Peyer's patch (tissue), 4 donors: Measurements from ENCODE around the gene REEP6. TPM values are rescaled to one million over a fixed set of nuclear protein-coding genes. Genes with fewer than 3 reads are reported as not detected.

Experiments used
- DNase-seq, 3 donors: peaks; one replicate each; pipeline ENCODE4 v3.0.0-alpha.2; 2017 to 2019
- H3K27ac ChIP-seq, 4 donors: fragments of 200-600 bp; sonication (generic); one replicate each; pipeline ENCODE4 v1.5.1; 2016 to 2019
- H3K27me3 ChIP-seq, 2 donors: fragments of 200-600 bp; sonication (generic); one replicate each; pipeline ENCODE4 v1.5.1; 2019
- H3K36me3 ChIP-seq, 3 donors: fragments of 200-600 bp; sonication (generic); one replicate each; pipeline ENCODE4 v1.5.1; 2016 to 2019
- H3K4me1 ChIP-seq, 4 donors: fragments of 200-600 bp; sonication (generic); one replicate each; pipeline ENCODE4 v1.5.1; 2016 to 2019
- H3K4me3 ChIP-seq, 4 donors: fragments of 200-600 bp; sonication (generic); 1 replicate in 3 of 4; 2 replicates in 1 of 4; pipeline ENCODE4 v1.5.1; 2016 to 2019; ENCODE audit warnings: mild to moderate bottlenecking in 1 of 4
- H3K9me3 ChIP-seq, 4 donors: fragments of 200-600 bp; sonication (generic); one replicate each; pipeline ENCODE4 v1.5.1; 2016 to 2019; ENCODE audit warnings: mild to moderate bottlenecking in 1 of 4
- POLR2A ChIP-seq, 2 donors: fragments of 450-650 bp; IDR thresholded peaks; one replicate each; pipeline ENCODE4 v1.5.1; 2017; ENCODE audit warnings: antibody characterized with exemption in 2 of 2, mild to moderate bottlenecking in 2 of 2, moderate library complexity in 2 of 2
- total RNA-seq, 4 donors: library from RNA; depleted of rRNA; stranded (reverse); fragments of >200 nt; gene quantifications; one replicate each; pipeline ENCODE4 v1.1.0, GENCODE V29; 2016
- TF ChIP-seq, protein P1 (sequence below), 6 experiments: fragments of 450-650 bp in 4 of 6; fragments of 200-600 bp in 2 of 6; sonication (generic) in 1 of 6; IDR thresholded peaks; one replicate each; pipeline ENCODE4 v1.5.1; 2017 to 2019; ENCODE audit warnings: antibody characterized with exemption in 6 of 6, mild to moderate bottlenecking in 3 of 6, moderate library complexity in 1 of 6

Gene REEP6
- total RNA-seq, 4 donors from 2014 or later: 7.4 to 167 (median 162) TPM

DNA sequence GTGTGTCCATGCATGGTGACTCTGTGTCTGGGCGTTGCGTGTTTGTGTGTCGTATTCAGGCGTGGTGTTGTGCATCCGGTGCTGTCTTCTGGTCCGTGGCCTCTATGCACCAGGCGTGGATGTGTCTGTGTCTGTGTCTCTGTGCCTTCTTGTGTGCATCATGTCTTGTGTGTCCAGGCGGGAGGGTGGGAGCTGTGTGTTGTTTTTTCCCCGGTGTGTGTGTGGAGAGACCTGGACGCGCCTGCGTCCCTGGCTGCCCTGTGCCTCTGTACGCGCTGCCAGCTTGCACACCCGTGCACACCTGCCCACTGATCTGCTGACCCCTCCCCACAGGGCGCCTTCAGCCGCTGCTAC, 34.0 kb downstream of the REEP6 start:
- Histone ChIP-seq H3K36me3 (no peaks in the 10 kb centered on the region), H3K27me3 (peaks cover 0 to 28% of the 10 kb centered on the region in 2 donors), H3K9me3 (no peaks in the 10 kb centered on the region), H3K27ac (no peak overlapping the region), H3K4me3 (no peak overlapping the region), H3K4me1 (peaks cover 0 to 7% (median 3%) of the 10 kb centered on the region in 4 donors)
- TF ChIP-seq, protein P1, sequence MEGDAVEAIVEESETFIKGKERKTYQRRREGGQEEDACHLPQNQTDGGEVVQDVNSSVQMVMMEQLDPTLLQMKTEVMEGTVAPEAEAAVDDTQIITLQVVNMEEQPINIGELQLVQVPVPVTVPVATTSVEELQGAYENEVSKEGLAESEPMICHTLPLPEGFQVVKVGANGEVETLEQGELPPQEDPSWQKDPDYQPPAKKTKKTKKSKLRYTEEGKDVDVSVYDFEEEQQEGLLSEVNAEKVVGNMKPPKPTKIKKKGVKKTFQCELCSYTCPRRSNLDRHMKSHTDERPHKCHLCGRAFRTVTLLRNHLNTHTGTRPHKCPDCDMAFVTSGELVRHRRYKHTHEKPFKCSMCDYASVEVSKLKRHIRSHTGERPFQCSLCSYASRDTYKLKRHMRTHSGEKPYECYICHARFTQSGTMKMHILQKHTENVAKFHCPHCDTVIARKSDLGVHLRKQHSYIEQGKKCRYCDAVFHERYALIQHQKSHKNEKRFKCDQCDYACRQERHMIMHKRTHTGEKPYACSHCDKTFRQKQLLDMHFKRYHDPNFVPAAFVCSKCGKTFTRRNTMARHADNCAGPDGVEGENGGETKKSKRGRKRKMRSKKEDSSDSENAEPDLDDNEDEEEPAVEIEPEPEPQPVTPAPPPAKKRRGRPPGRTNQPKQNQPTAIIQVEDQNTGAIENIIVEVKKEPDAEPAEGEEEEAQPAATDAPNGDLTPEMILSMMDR (IDR thresholded peaks at IDR 0.05): no peak
- no peak for DNase-seq

DNA sequence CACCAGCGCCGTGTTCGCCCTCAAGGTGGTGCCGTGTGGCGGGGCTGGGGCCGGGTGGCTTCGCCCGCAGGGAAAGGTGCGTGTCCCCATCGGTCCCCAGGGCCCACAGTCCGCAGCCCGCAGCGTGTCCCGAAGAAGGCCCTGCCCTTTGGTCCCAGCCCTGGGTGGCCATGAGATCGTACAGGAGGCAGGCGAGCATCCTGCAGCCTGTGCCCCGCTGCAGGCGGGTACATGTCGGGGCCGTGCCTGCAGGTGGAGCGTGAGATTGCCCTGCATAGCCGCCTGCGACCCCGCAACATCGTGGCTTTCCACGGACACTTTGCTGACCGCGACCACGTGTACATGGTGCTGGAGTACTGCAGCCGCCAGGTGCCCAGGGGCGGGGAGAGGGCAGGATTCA, 34.4 kb downstream of the REEP6 start:
- no peak for DNase-seq
- Histone ChIP-seq H3K4me1 (peaks cover 0 to 7% (median 3%) of the 10 kb centered on the region in 4 donors), H3K27ac (no peak overlapping the region), H3K36me3 (no peaks in the 10 kb centered on the region), H3K27me3 (peaks cover 0 to 28% of the 10 kb centered on the region in 2 donors), H3K4me3 (no peak overlapping the region), H3K9me3 (no peaks in the 10 kb centered on the region)
- TF ChIP-seq, protein P1 (IDR thresholded peaks at IDR 0.05): no peak
- TF ChIP-seq POLR2A (IDR thresholded peaks at IDR 0.05): no peak

DNA sequence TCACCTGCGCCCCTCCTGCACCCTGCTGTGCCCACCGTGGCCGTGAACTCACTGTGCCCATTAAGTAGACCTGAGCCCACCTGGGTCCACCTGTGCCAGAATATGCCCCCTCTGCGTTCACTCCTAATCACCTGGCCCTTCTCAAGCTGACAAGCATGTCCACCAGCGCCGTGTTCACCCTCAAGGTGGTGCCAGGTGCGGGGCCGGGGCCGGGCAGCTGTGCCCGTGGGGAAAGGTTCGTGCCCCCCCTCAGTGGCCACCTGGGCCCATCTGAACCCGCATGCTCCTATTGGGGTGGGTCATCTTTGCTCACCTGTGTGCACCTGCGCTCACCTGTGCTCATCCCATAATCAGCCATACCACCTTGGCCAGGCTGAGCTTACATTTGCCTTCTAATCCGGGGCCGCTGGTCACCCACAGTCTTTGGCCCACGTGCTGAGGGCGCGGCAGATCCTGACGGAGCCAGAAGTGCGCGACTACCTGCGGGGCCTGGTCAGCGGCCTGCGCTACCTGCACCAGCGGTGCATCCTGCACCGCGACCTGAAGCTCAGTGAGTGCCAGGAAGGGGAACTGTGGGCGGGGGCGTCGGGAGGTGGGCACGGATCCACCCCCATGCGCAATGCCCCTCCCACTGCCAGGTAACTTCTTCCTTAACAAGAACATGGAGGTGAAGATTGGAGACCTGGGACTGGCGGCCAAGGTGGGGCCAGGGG, 35.2 kb downstream of the REEP6 start:
- TF ChIP-seq, protein P1 (IDR thresholded peaks at IDR 0.05): no peak
- TF ChIP-seq POLR2A (IDR thresholded peaks at IDR 0.05): no peak
- Histone ChIP-seq H3K27me3 (peaks cover 0 to 28% of the 10 kb centered on the region in 2 donors), H3K9me3 (no peaks in the 10 kb centered on the region), H3K27ac (no peak overlapping the region), H3K4me1 (peaks cover 0 to 7% (median 3%) of the 10 kb centered on the region in 4 donors), H3K4me3 (no peak overlapping the region), H3K36me3 (no peaks in the 10 kb centered on the region)
- DNase-seq: no peak

DNA sequence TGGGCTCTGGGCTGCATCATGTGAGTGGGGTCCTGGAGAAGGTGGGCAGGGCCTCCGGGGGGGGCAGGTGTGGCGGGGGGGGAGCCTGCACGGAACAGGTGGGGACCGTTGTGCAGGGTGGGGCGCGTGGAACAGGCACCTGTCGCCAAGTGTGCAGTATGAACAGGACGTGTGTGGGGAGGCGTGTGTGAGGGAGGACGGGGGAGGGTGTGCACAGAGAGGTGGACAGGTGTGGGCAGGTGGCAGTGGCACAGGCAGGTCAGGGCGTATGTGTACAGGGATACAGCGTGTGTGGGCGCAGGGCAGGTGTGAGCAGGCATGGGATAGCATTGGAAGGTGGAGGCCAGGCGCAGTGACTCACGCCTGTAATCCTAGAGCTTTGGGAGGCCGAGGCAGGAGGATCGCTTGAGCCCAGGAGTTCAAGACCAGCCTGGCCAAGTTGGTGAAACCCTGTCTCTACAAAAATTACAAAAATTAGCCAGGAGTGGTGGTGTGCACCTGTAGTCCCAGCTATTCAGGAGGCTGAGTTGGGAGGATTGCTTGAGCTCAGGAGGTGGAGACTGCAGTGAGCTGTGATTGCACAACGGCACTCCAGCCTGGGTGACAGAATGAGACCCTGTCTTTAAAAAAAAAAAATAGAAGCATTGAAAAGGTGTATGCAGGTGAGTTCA, 36.1 kb downstream of the REEP6 start:
- no peak for DNase-seq
- Histone ChIP-seq H3K36me3 (no peaks in the 10 kb centered on the region), H3K9me3 (no peaks in the 10 kb centered on the region), H3K4me3 (no peak overlapping the region), H3K27ac (no peak overlapping the region), H3K27me3 (peaks cover 0 to 28% of the 10 kb centered on the region in 2 donors), H3K4me1 (peaks cover 0 to 7% (median 3%) of the 10 kb centered on the region in 4 donors)
- TF ChIP-seq POLR2A (IDR thresholded peaks at IDR 0.05): no peak
- TF ChIP-seq, protein P1 (IDR thresholded peaks at IDR 0.05): no peak

DNA sequence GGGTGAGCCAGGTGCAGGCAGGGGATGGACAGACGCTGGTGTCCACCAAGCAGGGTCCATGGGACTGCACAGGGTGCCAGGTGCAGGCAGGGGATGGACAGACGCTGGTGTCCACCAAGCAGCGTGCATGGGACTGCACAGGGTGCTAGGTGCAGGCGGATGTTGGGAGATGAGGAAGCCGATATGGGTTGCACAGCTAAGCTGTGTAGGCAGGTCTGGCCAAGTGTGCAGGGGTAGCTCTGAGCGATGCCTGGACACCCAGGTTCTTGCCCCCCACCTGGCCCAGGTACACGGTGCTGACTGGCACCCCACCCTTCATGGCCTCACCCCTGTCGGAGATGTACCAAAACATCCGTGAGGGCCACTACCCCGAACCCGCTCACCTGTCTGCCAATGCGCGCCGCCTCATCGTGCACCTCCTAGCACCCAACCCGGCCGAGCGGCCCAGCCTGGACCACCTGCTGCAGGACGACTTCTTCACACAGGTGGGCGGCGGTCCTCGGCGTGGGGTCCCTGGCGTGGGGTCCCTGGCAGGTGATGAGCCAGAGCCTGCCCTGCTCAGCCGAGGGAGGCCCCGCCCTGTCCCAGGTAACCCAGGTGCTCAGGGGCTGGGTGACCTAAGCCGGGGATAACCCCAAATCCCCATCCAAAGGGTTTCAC, 36.8 kb downstream of the REEP6 start:
- TF ChIP-seq, protein P1 (IDR thresholded peaks at IDR 0.05): no peak
- TF ChIP-seq POLR2A (IDR thresholded peaks at IDR 0.05): no peak
- H3K36me3 ChIP-seq: no peaks in the 10 kb centered on the region
- H3K27me3 ChIP-seq: peaks cover 0 to 28% of the 10 kb centered on the region in 2 donors
- H3K9me3 ChIP-seq: no peaks in the 10 kb centered on the region
- no peak overlapping the region for H3K4me3 ChIP-seq
- H3K4me1 ChIP-seq: peaks cover 0 to 7% (median 3%) of the 10 kb centered on the region in 4 donors
- H3K27ac ChIP-seq: no peak overlapping the region
- no peak for DNase-seq
